Measurements from ENCODE around the gene HCRT.

- TF ChIP-seq CTCF (IDR thresholded peaks at IDR 0.05) (no peak), SMC3 (IDR thresholded peaks at IDR 0.05) (no peak), HMGXB4 (CRISPR knock-in tag; IDR thresholded peaks at IDR 0.05; ENCODE audit: borderline replicate concordance) (no peak), ZFP36 (IDR thresholded peaks at IDR 0.05; ENCODE audit: borderline replicate concordance, partially characterized antibody) (no peak), KDM5A (IDR thresholded peaks at IDR 0.05) (no peak), BHLHE40 (IDR thresholded peaks at IDR 0.05; ENCODE audit: low read depth, low read length) (no peak), POLR2A (IDR thresholded peaks at IDR 0.05; ENCODE audit: low read length) (no peak), HDAC2 (IDR thresholded peaks at IDR 0.05) (no peak), PBX3 (IDR thresholded peaks at IDR 0.05) (no peak), EP300 (IDR thresholded peaks at IDR 0.05) (no peak), RFX5 (IDR thresholded peaks at IDR 0.05) (no peak), NFE2L2 (conservative IDR thresholded peaks at IDR 0.05; ENCODE audit: low read length) (no peak), JUN (IDR thresholded peaks at IDR 0.05) (no peak), RARB (CRISPR knock-in tag; IDR thresholded peaks at IDR 0.05) (no peak)
Measured at GRCh38 chr17:42200706-42201457, 15.6 kb upstream of the HCRT start.

Measured in A549 (cell line).